SU-DHL-6 (cell line): Measurements from ENCODE around the gene GNA14.

Experiments used
- H2AFZ ChIP-seq: fragments of 200-600 bp; sonication (generic); 2 replicates; pipeline ENCODE4 v1.6.1; 2014; ENCODE audit warnings: low read depth, mild to moderate bottlenecking, moderate library complexity, mixed read lengths, antibody characterized with exemption, low read length; ENCODE audit not compliant: severe bottlenecking
- H3F3A ChIP-seq: fragments of 200-600 bp; shearing (Covaris generic); 2 replicates; pipeline ENCODE4 v1.6.0; 2016; ENCODE audit warnings: antibody characterized with exemption, mild to moderate bottlenecking; ENCODE audit not compliant: insufficient read depth
- H3K27ac ChIP-seq: fragments of 200-600 bp; sonication (generic); 2 replicates; pipeline ENCODE4 v1.5.1; 2016; ENCODE audit warnings: low read depth, mild to moderate bottlenecking, low read length, moderate library complexity, mixed read lengths
- H3K27me3 ChIP-seq: fragments of 200-600 bp; sonication (generic), shearing (Covaris generic); 2 replicates; pipeline ENCODE4 v1.6.0; 2014; ENCODE audit warnings: mild to moderate bottlenecking, low read length
- H3K36me3 ChIP-seq: fragments of 200-600 bp; sonication (generic); 2 replicates; pipeline ENCODE4 v1.6.1; 2014; ENCODE audit warnings: mild to moderate bottlenecking, low read length, mixed read lengths
- H3K4me2 ChIP-seq: fragments of 300-600, 200-600 bp; shearing (Covaris generic), sonication (generic); 2 replicates; pipeline ENCODE4 v1.6.0; 2014; ENCODE audit warnings: low read length, low read depth, mild to moderate bottlenecking; ENCODE audit not compliant: poor library complexity, severe bottlenecking
- H3K4me3 ChIP-seq: fragments of 200-600 bp; sonication (generic); 2 replicates; pipeline ENCODE4 v1.5.1; 2014; ENCODE audit warnings: antibody characterized with exemption, low read length, mild to moderate bottlenecking, mixed read lengths; ENCODE audit not compliant: insufficient read depth, poor library complexity, severe bottlenecking
- H3K79me2 ChIP-seq: fragments of 200-600 bp; sonication (generic); 2 replicates; pipeline ENCODE4 v1.6.1; 2014; ENCODE audit warnings: mild to moderate bottlenecking, low read length, moderate library complexity; ENCODE audit not compliant: insufficient read depth
- H3K9ac ChIP-seq: fragments of 200-600 bp; sonication (generic); 2 replicates; pipeline ENCODE4 v1.7.0; 2014; ENCODE audit warnings: mild to moderate bottlenecking, low read length
- H3K9me2 ChIP-seq: fragments of 200-600 bp; sonication (generic); replicated peaks from 2 replicates; pipeline ENCODE4 v1.6.1; 2014; ENCODE audit warnings: low read length; ENCODE audit not compliant: insufficient read depth
- H3K9me3 ChIP-seq: fragments of 200-600 bp; sonication (generic); 2 replicates; pipeline ENCODE4 v1.6.1; 2014; ENCODE audit warnings: low read length, mixed read lengths; ENCODE audit not compliant: insufficient read depth
- H4K20me1 ChIP-seq: fragments of 200-600 bp; sonication (generic); 2 replicates; pipeline ENCODE4 v1.6.1; 2014; ENCODE audit warnings: low read depth, mild to moderate bottlenecking, antibody characterized with exemption, low read length, moderate library complexity, mixed read lengths
- EZH2phosphoT487 ChIP-seq: fragments of 200-600 bp; sonication (generic), shearing (Covaris generic); conservative IDR thresholded peaks from 2 replicates; pipeline ENCODE4 v1.6.1; 2018; ENCODE audit warnings: mild to moderate bottlenecking, antibody characterized with exemption, low read length, moderate library complexity, mixed read lengths
- TF ChIP-seq, protein P1 (sequence below): fragments of 200-600 bp; sonication (generic); IDR thresholded peaks from one replicate; pipeline ENCODE4 v1.5.1; 2017; ENCODE audit warnings: antibody characterized with exemption, mild to moderate bottlenecking, low read length, moderate library complexity; ENCODE audit not compliant: insufficient read depth, poor library complexity, severe bottlenecking

Gene GNA14

DNA sequence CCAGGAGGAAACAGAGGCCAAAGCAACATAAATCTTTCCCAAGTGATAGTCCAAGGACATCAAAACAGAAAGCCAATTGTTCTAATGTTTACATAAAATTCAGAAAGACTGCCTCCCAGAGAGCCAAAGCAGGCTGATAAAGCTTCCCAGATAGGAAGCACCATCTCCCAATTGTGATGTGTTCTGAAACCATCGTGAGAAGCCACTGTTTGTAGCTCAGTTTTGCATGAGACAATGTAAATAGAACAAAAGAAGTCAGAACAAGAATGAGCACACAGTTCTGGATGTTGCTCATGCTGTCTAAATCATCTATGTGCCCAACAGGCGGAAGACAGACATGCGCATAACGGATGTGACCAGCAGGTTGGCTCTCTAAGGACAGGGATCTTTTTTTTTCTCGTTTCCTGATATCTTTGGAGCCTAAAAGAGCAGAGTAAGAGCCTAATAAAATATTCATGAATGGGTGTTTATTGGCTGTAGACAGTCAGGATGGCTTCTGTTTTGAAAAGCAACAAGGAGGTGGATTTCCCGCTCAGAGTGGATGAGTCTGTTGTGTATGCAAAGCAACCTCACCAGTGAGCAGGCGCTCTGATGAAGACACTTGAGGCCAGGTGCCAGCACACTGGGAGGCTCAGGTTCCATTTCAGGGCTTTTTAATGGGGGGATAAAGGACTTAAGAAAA, 113.6 kb downstream of the GNA14 start:
- H3K27ac ChIP-seq, result no peak overlapping the region
- no peaks in the 10 kb centered on the region for H3K27me3 ChIP-seq
- no peaks in the 10 kb centered on the region for H3K36me3 ChIP-seq
- H3K4me2 ChIP-seq, result no peak overlapping the region
- H3K79me2 ChIP-seq, result no peaks in the 10 kb centered on the region
- H3K9ac ChIP-seq, result no peak overlapping the region
- no peak for TF ChIP-seq EZH2phosphoT487
- TF ChIP-seq, protein P1, sequence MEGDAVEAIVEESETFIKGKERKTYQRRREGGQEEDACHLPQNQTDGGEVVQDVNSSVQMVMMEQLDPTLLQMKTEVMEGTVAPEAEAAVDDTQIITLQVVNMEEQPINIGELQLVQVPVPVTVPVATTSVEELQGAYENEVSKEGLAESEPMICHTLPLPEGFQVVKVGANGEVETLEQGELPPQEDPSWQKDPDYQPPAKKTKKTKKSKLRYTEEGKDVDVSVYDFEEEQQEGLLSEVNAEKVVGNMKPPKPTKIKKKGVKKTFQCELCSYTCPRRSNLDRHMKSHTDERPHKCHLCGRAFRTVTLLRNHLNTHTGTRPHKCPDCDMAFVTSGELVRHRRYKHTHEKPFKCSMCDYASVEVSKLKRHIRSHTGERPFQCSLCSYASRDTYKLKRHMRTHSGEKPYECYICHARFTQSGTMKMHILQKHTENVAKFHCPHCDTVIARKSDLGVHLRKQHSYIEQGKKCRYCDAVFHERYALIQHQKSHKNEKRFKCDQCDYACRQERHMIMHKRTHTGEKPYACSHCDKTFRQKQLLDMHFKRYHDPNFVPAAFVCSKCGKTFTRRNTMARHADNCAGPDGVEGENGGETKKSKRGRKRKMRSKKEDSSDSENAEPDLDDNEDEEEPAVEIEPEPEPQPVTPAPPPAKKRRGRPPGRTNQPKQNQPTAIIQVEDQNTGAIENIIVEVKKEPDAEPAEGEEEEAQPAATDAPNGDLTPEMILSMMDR, result no peak
- H3K4me3 ChIP-seq, result no peak overlapping the region
- no peaks in the 10 kb centered on the region for H3F3A ChIP-seq
- H3K9me3 ChIP-seq, result no peaks in the 10 kb centered on the region
- no peak overlapping the region for H2AFZ ChIP-seq
- H4K20me1 ChIP-seq, result no peaks in the 10 kb centered on the region
- H3K9me2 ChIP-seq, result no peaks in the 10 kb centered on the region

DNA sequence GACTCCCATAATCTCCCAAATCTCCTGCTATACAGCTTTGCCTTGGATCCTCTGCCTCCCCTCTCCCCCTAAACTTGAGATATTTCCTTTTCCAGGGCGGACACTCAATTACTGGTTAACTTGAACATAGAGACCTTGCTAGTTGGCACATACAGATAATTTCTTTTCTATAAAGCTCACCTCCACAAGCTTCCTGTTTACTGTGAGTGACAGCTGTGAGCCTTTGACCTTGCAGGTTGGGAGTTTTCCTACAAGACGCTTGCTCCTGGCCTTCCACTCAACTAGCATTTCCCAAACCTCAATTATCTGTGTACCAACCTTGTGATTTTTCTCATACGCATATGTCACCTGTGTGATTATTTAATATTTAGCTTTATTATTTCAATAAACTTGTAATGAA, 114.5 kb downstream of the GNA14 start:
- Histone ChIP-seq H3K4me2 (no peak overlapping the region), H3K9ac (no peak overlapping the region)
- TF ChIP-seq EZH2phosphoT487, result no peak
- TF ChIP-seq, protein P1, result no peak

DNA sequence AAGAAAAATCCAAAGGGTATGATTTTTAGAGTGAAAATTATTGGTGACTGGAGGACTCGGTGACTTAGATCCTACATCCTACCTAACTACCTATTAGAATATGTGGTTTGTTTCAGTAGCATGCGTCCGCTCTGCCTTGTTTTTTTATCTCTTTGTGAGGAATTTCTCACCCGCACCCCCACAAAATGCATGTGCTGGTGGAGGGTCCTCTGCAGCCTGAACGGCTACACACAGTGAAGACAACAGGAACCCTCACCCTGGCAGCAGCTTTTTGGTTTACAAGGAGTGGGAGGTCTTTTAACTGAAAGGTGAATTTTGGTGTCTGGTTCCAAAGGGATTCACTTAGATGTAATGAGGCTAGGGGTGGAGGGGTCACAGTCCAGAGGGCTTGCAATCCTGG, 115.5 kb downstream of the GNA14 start:
- Histone ChIP-seq H3F3A (no peaks in the 10 kb centered on the region), H3K36me3 (no peaks in the 10 kb centered on the region), H3K9me2 (no peaks in the 10 kb centered on the region), H3K4me2 (no peak overlapping the region), H2AFZ (no peak overlapping the region), H3K9me3 (no peaks in the 10 kb centered on the region), H3K79me2 (no peaks in the 10 kb centered on the region), H4K20me1 (no peaks in the 10 kb centered on the region), H3K27me3 (no peaks in the 10 kb centered on the region), H3K27ac (no peak overlapping the region), H3K4me3 (no peak overlapping the region), H3K9ac (no peak overlapping the region)
- TF ChIP-seq, protein P1, result no peak
- no peak for TF ChIP-seq EZH2phosphoT487

More for the DNA sequence above, 114.5 kb downstream of the GNA14 start:
- Histone ChIP-seq H2AFZ (no peak overlapping the region), H3K4me3 (no peak overlapping the region), H4K20me1 (no peaks in the 10 kb centered on the region), H3K9me2 (no peaks in the 10 kb centered on the region), H3K79me2 (no peaks in the 10 kb centered on the region), H3F3A (no peaks in the 10 kb centered on the region), H3K27me3 (no peaks in the 10 kb centered on the region), H3K36me3 (no peaks in the 10 kb centered on the region), H3K9me3 (no peaks in the 10 kb centered on the region), H3K27ac (no peak overlapping the region)
